ENCODE data around the gene P2RX2. TPM values are rescaled to one million over a fixed set of nuclear protein-coding genes. Genes with fewer than 3 reads are reported as not detected.

Gene P2RX2
- total RNA-seq, 6 donors from 2014 or later = 0.27 to 4.4 (median 1.00) TPM; not detected in 2

DNA sequence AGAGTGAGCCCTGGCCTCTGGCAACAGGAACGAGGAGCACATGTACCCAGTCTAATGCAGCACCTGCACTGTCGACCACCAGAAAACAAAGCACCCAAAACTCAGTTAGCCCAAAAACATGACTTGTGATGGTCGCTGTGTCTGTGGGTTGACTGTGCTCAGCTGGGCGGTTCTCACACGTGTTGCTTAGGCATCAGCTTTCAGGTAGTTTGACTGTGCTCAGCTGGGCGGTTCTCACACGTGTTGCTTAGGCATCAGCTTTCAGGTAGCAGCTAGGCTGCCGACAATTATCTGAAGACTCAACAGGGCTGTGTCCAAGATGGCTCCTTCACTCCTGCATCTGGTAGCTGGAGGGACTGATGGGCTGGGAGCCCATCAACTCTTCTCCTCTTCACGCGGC is 7.0 kb upstream of the P2RX2 start:
- 94 to 95% methylated on average over 10 of the region's 10 CpGs for WGBS, 2 donors
- no peak for ATAC-seq (ENCODE audit: low FRiP score in 2 of 2)
- no peak for TF ChIP-seq POLR2A (IDR thresholded peaks at IDR 0.05)
- no peak for TF ChIP-seq POLR2AphosphoS5 (IDR thresholded peaks at IDR 0.05)
- TF ChIP-seq, protein P1, sequence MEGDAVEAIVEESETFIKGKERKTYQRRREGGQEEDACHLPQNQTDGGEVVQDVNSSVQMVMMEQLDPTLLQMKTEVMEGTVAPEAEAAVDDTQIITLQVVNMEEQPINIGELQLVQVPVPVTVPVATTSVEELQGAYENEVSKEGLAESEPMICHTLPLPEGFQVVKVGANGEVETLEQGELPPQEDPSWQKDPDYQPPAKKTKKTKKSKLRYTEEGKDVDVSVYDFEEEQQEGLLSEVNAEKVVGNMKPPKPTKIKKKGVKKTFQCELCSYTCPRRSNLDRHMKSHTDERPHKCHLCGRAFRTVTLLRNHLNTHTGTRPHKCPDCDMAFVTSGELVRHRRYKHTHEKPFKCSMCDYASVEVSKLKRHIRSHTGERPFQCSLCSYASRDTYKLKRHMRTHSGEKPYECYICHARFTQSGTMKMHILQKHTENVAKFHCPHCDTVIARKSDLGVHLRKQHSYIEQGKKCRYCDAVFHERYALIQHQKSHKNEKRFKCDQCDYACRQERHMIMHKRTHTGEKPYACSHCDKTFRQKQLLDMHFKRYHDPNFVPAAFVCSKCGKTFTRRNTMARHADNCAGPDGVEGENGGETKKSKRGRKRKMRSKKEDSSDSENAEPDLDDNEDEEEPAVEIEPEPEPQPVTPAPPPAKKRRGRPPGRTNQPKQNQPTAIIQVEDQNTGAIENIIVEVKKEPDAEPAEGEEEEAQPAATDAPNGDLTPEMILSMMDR (IDR thresholded peaks at IDR 0.05) = no peak
- TF ChIP-seq EP300 (IDR thresholded peaks at IDR 0.05) = no peak

DNA sequence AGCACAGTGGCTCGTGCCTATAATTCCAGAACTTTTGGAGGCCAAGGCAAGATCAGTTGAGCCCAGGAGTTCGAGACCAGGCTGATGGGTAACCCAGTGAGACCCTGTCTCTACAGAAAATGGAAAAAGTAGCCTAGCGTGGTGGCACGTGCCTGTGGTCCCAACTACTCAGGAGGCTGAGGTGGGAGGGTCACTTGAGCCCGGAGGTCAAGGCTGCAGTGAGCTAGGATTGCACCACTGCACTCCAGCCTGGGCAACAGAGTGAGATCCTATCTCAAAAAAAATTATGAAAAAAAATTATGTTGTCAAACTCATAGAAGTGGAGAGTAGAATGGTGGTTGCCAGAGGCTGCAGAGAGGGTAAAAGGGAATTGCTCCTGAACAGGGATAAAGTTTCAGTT is 4.5 kb upstream of the P2RX2 start:
- ATAC-seq (ENCODE audit: low FRiP score in 2 of 2) (no peak), DNase-seq (no peak)
- H3K27me3 ChIP-seq = peaks cover 0 to 31% (median 12%) of the 10 kb centered on the region in 4 donors
- no peak overlapping the region for H3K27ac ChIP-seq
- WGBS, 2 donors = 78 to 85% methylated on average over 5 of the region's 5 CpGs
- TF ChIP-seq, protein P1 (IDR thresholded peaks at IDR 0.05) = no peak
- TF ChIP-seq EP300 (IDR thresholded peaks at IDR 0.05) (no peak), POLR2AphosphoS5 (IDR thresholded peaks at IDR 0.05) (no peak), POLR2A (IDR thresholded peaks at IDR 0.05) (no peak)
- H3K36me3 ChIP-seq = no peaks in the 10 kb centered on the region
- H3K4me1 ChIP-seq = peaks cover 5 to 17% (median 16%) of the 10 kb centered on the region in 4 donors
- H3K4me3 ChIP-seq = no peak overlapping the region
- peaks cover 5 to 27% (median 16%) of the 10 kb centered on the region in 4 donors for H3K9me3 ChIP-seq

More for the DNA sequence above, 7.0 kb upstream of the P2RX2 start:
- no peak for DNase-seq
- no peak overlapping the region for H3K27ac ChIP-seq
- peaks cover 4 to 17% (median 10%) of the 10 kb centered on the region in 4 donors for H3K9me3 ChIP-seq
- peaks cover 0 to 18% (median 2%) of the 10 kb centered on the region in 4 donors for H3K27me3 ChIP-seq
- H3K36me3 ChIP-seq = no peaks in the 10 kb centered on the region
- peaks cover 0 to 13% (median 3%) of the 10 kb centered on the region in 4 donors for H3K4me1 ChIP-seq
- no peak overlapping the region for H3K4me3 ChIP-seq

DNA sequence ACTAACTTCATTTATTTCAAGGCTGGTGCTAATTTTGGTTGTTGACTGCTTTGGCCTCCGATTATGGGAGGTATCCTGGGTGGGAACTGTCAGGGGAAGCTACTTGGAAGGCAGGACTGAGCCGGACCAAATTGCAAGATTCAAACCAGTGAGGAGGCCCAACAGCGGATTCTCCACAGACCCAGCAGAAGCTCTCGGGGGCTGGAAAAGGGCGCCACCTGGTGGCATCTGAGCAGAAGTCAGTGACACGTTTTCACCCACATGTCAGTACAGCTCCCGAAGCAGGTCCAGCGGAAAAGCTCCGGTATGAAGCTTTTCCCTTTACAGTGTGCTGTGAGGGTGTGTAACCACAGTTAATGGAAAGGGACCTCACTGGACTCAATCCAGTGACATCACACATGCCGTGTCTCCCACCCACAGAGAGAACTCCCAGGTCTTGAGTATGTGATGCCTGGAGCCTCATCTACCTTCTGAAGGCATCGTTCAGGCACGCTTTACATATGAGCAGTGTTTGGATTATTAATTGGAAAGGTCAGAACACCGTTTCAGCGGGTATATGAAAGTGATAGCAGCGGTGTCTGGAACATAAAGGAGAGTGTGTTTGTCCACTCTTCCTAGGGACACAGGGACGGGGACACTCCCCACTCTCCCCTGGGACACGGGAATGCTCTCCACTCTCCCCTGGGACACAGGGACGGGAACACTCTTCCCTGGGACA is 3.6 kb upstream of the P2RX2 start:
- Histone ChIP-seq H3K4me3 (no peak overlapping the region), H3K27ac (no peak overlapping the region), H3K27me3 (peaks cover 0 to 35% (median 17%) of the 10 kb centered on the region in 4 donors), H3K4me1 (peaks cover 5 to 21% (median 15%) of the 10 kb centered on the region in 4 donors), H3K9me3 (peaks cover 5 to 27% (median 16%) of the 10 kb centered on the region in 4 donors), H3K36me3 (no peaks in the 10 kb centered on the region)
- 26 to 28% methylated on average over 13 to 18 of the region's 18 CpGs for WGBS, 2 donors
- no peak for TF ChIP-seq POLR2A (IDR thresholded peaks at IDR 0.05)
- TF ChIP-seq, protein P1 (IDR thresholded peaks at IDR 0.05) = peak; percentile 73 to 89 (median 80)
- ATAC-seq (ENCODE audit: low FRiP score in 2 of 2) (peak; percentile 73 to 89), DNase-seq (peak in 1 of 2 donors; percentile 79)

DNA sequence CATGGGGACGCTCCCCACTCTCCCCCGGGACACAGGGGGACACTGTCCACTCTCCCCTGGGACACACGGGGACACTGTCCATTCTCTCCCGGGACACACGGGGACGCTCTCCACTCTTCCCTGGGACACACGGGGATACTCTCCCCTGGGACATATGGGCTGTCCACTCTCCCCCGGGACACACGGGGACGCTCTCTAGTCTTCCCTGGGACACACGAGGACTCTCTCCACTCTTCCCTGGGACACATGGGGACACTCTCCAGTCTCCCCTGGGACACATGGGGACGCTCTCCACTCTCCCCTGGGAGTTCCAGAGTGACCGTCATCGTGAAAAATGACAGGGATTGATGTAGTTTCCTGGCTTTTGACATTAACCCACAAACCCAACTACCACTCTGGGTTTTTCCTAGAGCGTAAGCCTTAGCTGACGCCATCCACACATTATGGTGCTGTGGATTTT is 3.0 kb upstream of the P2RX2 start:
- TF ChIP-seq EP300 (IDR thresholded peaks at IDR 0.05) = no peak
- TF ChIP-seq, protein P1 (IDR thresholded peaks at IDR 0.05) = no peak
- TF ChIP-seq POLR2A (IDR thresholded peaks at IDR 0.05) = no peak
- no peak for TF ChIP-seq POLR2AphosphoS5 (IDR thresholded peaks at IDR 0.05)
- ATAC-seq (ENCODE audit: low FRiP score in 2 of 2) (peak in 1 of 2 donors; percentile 3), DNase-seq (no peak)
- Histone ChIP-seq H3K27ac (no peak overlapping the region), H3K9me3 (peaks cover 5 to 27% (median 16%) of the 10 kb centered on the region in 4 donors), H3K36me3 (no peaks in the 10 kb centered on the region), H3K27me3 (peaks cover 0 to 35% (median 16%) of the 10 kb centered on the region in 4 donors), H3K4me3 (no peak overlapping the region), H3K4me1 (peaks cover 5 to 21% (median 13%) of the 10 kb centered on the region in 4 donors)
- WGBS, 2 donors = 73 to 81% methylated on average over 16 of the region's 16 CpGs

Measured in upper lobe of left lung (tissue), 6 donors.